Peyer's patch (tissue), 4 donors: ENCODE measurements around the gene FIBP.

Source experiments
- POLR2A ChIP-seq, 2 donors: fragments of 450-650 bp; IDR thresholded peaks; one replicate each; pipeline ENCODE4 v1.5.1; 2017; ENCODE audit warnings: antibody characterized with exemption in 2 of 2, mild to moderate bottlenecking in 2 of 2, moderate library complexity in 2 of 2
- TF ChIP-seq, protein P1 (sequence below), 6 experiments: fragments of 450-650 bp in 4 of 6; fragments of 200-600 bp in 2 of 6; sonication (generic) in 1 of 6; IDR thresholded peaks; one replicate each; pipeline ENCODE4 v1.5.1; 2017 to 2019; ENCODE audit warnings: antibody characterized with exemption in 6 of 6, mild to moderate bottlenecking in 3 of 6, moderate library complexity in 1 of 6

DNA sequence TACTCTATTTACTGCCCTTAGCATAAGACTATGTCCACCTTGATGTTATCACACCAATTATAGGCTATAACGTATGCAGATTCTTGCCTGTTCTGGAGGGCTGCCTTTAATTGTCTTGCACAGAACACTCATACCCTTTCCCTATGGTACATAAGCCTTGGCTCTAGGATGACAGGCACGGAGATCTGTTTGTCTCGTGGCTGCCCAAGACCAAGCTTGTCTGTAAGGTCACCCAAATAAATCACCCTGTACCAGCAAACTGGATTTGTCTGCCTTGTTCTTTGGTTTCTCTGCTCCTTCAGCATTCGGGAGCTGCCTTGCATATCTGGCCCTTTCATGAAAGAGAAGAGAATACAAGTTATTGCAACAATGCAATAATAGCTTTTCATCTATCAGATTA, 49.5 kb upstream of the FIBP start:
- no peak for TF ChIP-seq POLR2A (IDR thresholded peaks at IDR 0.05)
- TF ChIP-seq, protein P1, sequence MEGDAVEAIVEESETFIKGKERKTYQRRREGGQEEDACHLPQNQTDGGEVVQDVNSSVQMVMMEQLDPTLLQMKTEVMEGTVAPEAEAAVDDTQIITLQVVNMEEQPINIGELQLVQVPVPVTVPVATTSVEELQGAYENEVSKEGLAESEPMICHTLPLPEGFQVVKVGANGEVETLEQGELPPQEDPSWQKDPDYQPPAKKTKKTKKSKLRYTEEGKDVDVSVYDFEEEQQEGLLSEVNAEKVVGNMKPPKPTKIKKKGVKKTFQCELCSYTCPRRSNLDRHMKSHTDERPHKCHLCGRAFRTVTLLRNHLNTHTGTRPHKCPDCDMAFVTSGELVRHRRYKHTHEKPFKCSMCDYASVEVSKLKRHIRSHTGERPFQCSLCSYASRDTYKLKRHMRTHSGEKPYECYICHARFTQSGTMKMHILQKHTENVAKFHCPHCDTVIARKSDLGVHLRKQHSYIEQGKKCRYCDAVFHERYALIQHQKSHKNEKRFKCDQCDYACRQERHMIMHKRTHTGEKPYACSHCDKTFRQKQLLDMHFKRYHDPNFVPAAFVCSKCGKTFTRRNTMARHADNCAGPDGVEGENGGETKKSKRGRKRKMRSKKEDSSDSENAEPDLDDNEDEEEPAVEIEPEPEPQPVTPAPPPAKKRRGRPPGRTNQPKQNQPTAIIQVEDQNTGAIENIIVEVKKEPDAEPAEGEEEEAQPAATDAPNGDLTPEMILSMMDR (IDR thresholded peaks at IDR 0.05) = no peak
